ENCODE measurements around the gene THAP5. TPM values are rescaled to one million over a fixed set of nuclear protein-coding genes. Genes with fewer than 3 reads are reported as not detected.

The THAP5 gene
- polyA plus RNA-seq (41.4 and 49.4 TPM in 2 replicates), polyA minus RNA-seq (74.5 and 86.9 TPM in 2 replicates)

- H3K79me2 ChIP-seq (replicated peaks; ENCODE audit: insufficient read depth, low read length): peaks cover 68% of the 10 kb centered on the region
- H3K4me3 ChIP-seq (ENCODE audit: low read length): peak within 1 kb of the TSS; percentile 86
- peak within 1 kb of the TSS; percentile 88 for H3K27ac ChIP-seq (ENCODE audit: low read length)
- H3K9ac ChIP-seq (ENCODE audit: low read length): peak within 1 kb of the TSS; percentile 96
- H3K36me3 ChIP-seq (ENCODE audit: insufficient read depth, low read length): peaks cover 5% of the 10 kb centered on the region
- H3K9me3 ChIP-seq (ENCODE audit: low read length): no peaks in the 10 kb centered on the region
- TF ChIP-seq EZH2 (IDR thresholded peaks at IDR 0.05; ENCODE audit: borderline replicate concordance, insufficient read depth, low read length, poor library complexity, severe bottlenecking) (no peak), EP300 (conservative IDR thresholded peaks at IDR 0.05; ENCODE audit: poor library complexity, severe bottlenecking) (peak; percentile 12), MXI1 (conservative IDR thresholded peaks at IDR 0.05; ENCODE audit: poor library complexity, severe bottlenecking) (peak; percentile 93), RAD21 (conservative IDR thresholded peaks at IDR 0.05) (peak; percentile 39), REST (IDR thresholded peaks at IDR 0.05; ENCODE audit: borderline replicate concordance) (peak; percentile 44), TAF1 (IDR thresholded peaks at IDR 0.05; ENCODE audit: low read depth) (peak; percentile 92), SMC3 (conservative IDR thresholded peaks at IDR 0.05; ENCODE audit: poor library complexity) (peak; percentile 18), POLR2AphosphoS5 (IDR thresholded peaks at IDR 0.05) (peak; percentile 96), CTCF (IDR thresholded peaks at IDR 0.05; ENCODE audit: poor library complexity, severe bottlenecking) (peak; percentile 27)
- H3F3A ChIP-seq (ENCODE audit: insufficient read depth, low read length, poor library complexity, severe bottlenecking): peaks cover 4% of the 10 kb centered on the region
- H2AFZ ChIP-seq (ENCODE audit: low read depth, low read length): peak within 1 kb of the TSS; percentile 84
- H3K4me2 ChIP-seq (ENCODE audit: low read length): peak within 1 kb of the TSS; percentile 85
- no peaks in the 10 kb centered on the region for H3K27me3 ChIP-seq (ENCODE audit: insufficient read depth, low read depth, low read length)
- H4K20me1 ChIP-seq (ENCODE audit: insufficient read depth): no peaks in the 10 kb centered on the region
- H3K9me2 ChIP-seq (ENCODE audit: insufficient read depth, low read length): no peaks in the 10 kb centered on the region
Observed at GRCh38 chr7:108569381-108570145, at the start of gene THAP5, which contains the start of gene DNAJB9. Gene THAP5, minus strand, starts transcription at chr7:108569706. Its CDS starts 137 bp downstream, at chr7:108569569. Gene DNAJB9, plus strand, starts transcription at chr7:108569874. Its CDS starts 1,853 bp downstream, at chr7:108571727.

GRCh38 chr7:108618056-108618455 is 48.5 kb upstream of the THAP5 start:
- no peak overlapping the region for H3K4me2 ChIP-seq (ENCODE audit: low read length)
- H4K20me1 ChIP-seq (ENCODE audit: insufficient read depth): no peaks in the 10 kb centered on the region
- no peaks in the 10 kb centered on the region for H3K36me3 ChIP-seq (ENCODE audit: insufficient read depth, low read length)
- H3K79me2 ChIP-seq (replicated peaks; ENCODE audit: insufficient read depth, low read length): no peaks in the 10 kb centered on the region
- H3K27me3 ChIP-seq (ENCODE audit: insufficient read depth, low read depth, low read length): no peaks in the 10 kb centered on the region
- no peak overlapping the region for H3K27ac ChIP-seq (ENCODE audit: low read length)
- no peaks in the 10 kb centered on the region for H3K9me2 ChIP-seq (ENCODE audit: insufficient read depth, low read length)
- TF ChIP-seq MXI1 (conservative IDR thresholded peaks at IDR 0.05; ENCODE audit: poor library complexity, severe bottlenecking) (no peak), RAD21 (conservative IDR thresholded peaks at IDR 0.05) (no peak), REST (IDR thresholded peaks at IDR 0.05; ENCODE audit: borderline replicate concordance) (no peak), SMC3 (conservative IDR thresholded peaks at IDR 0.05; ENCODE audit: poor library complexity) (no peak), CTCF (IDR thresholded peaks at IDR 0.05; ENCODE audit: poor library complexity, severe bottlenecking) (no peak), EP300 (conservative IDR thresholded peaks at IDR 0.05; ENCODE audit: poor library complexity, severe bottlenecking) (no peak), EZH2 (IDR thresholded peaks at IDR 0.05; ENCODE audit: borderline replicate concordance, insufficient read depth, low read length, poor library complexity, severe bottlenecking) (no peak), POLR2AphosphoS5 (IDR thresholded peaks at IDR 0.05) (no peak), TAF1 (IDR thresholded peaks at IDR 0.05; ENCODE audit: low read depth) (no peak)
- H3K9ac ChIP-seq (ENCODE audit: low read length): no peak overlapping the region
- no peak overlapping the region for H2AFZ ChIP-seq (ENCODE audit: low read depth, low read length)
- no peaks in the 10 kb centered on the region for H3F3A ChIP-seq (ENCODE audit: insufficient read depth, low read length, poor library complexity, severe bottlenecking)
- H3K4me3 ChIP-seq (ENCODE audit: low read length): no peak overlapping the region
- H3K9me3 ChIP-seq (ENCODE audit: low read length): no peaks in the 10 kb centered on the region

All from neural cell (in vitro differentiated cells).